ENCODE measurements around the gene KLHL36.

DNA sequence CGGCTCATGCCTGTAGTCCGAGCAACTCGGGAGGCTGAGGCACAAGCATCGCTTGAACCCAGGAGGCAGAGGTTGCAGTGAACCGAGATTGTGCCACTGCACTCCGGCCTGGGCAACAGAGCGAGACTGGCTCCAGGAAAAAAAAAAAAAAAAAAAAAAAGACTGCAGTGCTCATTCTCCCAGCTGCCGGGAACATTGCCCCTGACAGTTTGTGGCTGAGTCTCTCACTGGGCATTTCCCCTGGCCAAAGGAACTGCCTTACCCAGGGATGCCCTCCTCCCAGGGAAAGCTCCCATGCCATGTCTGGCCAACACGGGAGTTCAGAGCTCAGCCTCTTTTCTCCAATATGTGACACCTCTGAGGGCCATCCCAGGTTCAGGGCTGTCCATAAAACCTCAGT is 30.2 kb downstream of the KLHL36 start:
- TF ChIP-seq CTCF (IDR thresholded peaks at IDR 0.05) (no peak), ZFX (IDR thresholded peaks at IDR 0.05; ENCODE audit: borderline replicate concordance) (no peak)
